Thoracic aorta (tissue), 2 donors: ENCODE data around the gene SART3. TPM values are rescaled to one million over a fixed set of nuclear protein-coding genes. Genes with fewer than 3 reads are reported as not detected.
"Not testable (repeated sequence)": the region's sequence is repeated elsewhere in the genome, so short reads cannot be mapped to it uniquely, and the experiment has no call there.

Experiments used
- ATAC-seq: fragments of 150-250 bp; one replicate; pipeline ENCODE4 v1.8.0; 2017; ENCODE audit warnings: low read depth; ENCODE audit not compliant: insufficient number of reproducible peaks, low FRiP score
- DNase-seq: peaks from one replicate; pipeline ENCODE4 v3.0.0-alpha.2; 2020; ENCODE audit warnings: low spot score
- H3K27ac ChIP-seq, 2 donors: fragments of 200-600 bp; sonication (generic); 1 replicate in 1 of 2; 2 replicates in 1 of 2; pipeline ENCODE4 v1.5.1; 2016; ENCODE audit warnings: mild to moderate bottlenecking in 2 of 2, moderate library complexity in 2 of 2
- H3K27me3 ChIP-seq: fragments of 200-600 bp; sonication (generic); replicated peaks from 2 replicates; pipeline ENCODE4 v1.6.0; 2016; ENCODE audit warnings: mild to moderate bottlenecking; ENCODE audit not compliant: insufficient read depth
- H3K36me3 ChIP-seq: fragments of 200-600 bp; sonication (generic); one replicate; pipeline ENCODE4 v1.5.1; 2016
- H3K4me1 ChIP-seq, 2 donors: fragments of 200-600 bp; sonication (generic); 1 replicate in 1 of 2; 2 replicates in 1 of 2; pipeline versions ENCODE4 v1.5.1 to v1.6.0; 2016; ENCODE audit warnings: low read depth in 2 of 2, mild to moderate bottlenecking in 1 of 2; ENCODE audit not compliant: control insufficient read depth in 1 of 2
- H3K4me3 ChIP-seq: fragments of 200-600 bp; sonication (generic); 2 replicates; pipeline ENCODE4 v1.5.1; 2016; ENCODE audit warnings: mild to moderate bottlenecking
- H3K9me3 ChIP-seq: fragments of 200-600 bp; sonication (generic); 2 replicates; pipeline ENCODE4 v1.5.1; 2016
- total RNA-seq, 2 donors: library from RNA; depleted of rRNA; stranded (reverse); fragments of >200 nt; gene quantifications; one replicate each; pipeline versions ENCODE4 v1.1.0 to v1.2.3, GENCODE V29; 2016
- TF ChIP-seq, protein P1 (sequence below): fragments of 200-600 bp; sonication (generic); IDR thresholded peaks from one replicate; pipeline ENCODE4 v1.5.1; 2019; ENCODE audit warnings: antibody characterized with exemption

The SART3 gene
- total RNA-seq, 2 donors from 2014 or later: 52.1 to 94.0 TPM

DNA sequence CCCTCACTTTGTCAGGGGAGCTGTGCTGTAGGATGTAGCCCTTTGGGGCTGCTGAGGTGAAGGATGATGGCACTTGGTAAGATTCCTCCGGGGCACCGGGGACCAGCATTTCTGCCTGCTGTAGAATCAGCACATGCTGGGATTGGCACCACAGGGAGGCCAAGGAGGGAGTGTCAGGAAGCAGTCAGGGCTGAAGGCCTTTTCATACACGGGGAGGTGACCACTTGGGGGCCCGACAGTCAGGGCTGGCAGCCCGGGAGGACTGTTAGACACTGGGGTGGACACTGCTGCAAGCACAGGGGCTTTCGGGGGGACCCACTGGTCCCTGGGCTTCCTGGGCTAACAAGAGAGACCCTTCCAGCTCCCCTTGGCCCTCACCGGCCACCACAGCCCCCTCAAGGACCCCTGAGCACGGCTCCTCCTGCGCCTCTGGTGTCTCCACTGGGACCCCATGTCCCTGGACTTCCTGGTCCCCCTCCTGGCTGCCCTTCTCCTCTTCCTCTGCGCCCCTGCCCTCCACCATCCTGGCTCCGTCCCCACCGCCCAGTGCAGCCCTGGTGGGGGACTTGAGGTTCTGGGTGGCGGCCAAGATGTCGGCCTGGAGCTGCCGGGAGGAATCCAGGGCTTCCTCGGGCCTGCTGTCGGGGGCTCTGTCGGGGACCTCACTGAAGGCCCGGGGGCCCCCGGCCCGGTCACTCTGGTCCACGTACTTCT lies 30.5 kb upstream of the SART3 start:
- DNase-seq (no peak), ATAC-seq (no peak)
- TF ChIP-seq, protein P1, sequence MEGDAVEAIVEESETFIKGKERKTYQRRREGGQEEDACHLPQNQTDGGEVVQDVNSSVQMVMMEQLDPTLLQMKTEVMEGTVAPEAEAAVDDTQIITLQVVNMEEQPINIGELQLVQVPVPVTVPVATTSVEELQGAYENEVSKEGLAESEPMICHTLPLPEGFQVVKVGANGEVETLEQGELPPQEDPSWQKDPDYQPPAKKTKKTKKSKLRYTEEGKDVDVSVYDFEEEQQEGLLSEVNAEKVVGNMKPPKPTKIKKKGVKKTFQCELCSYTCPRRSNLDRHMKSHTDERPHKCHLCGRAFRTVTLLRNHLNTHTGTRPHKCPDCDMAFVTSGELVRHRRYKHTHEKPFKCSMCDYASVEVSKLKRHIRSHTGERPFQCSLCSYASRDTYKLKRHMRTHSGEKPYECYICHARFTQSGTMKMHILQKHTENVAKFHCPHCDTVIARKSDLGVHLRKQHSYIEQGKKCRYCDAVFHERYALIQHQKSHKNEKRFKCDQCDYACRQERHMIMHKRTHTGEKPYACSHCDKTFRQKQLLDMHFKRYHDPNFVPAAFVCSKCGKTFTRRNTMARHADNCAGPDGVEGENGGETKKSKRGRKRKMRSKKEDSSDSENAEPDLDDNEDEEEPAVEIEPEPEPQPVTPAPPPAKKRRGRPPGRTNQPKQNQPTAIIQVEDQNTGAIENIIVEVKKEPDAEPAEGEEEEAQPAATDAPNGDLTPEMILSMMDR: no peak
- Histone ChIP-seq H3K27me3 (no peaks in the 10 kb centered on the region), H3K9me3 (no peaks in the 10 kb centered on the region), H3K36me3 (no peaks in the 10 kb centered on the region), H3K4me1 (no peaks in the 10 kb centered on the region), H3K4me3 (no peak overlapping the region), H3K27ac (no peak overlapping the region)

GRCh38 chr12:108590463-108590862 lies 29.5 kb upstream of the SART3 start:
- not testable (repeated sequence) for H3K27me3 ChIP-seq, DNase-seq, H3K36me3 ChIP-seq, ATAC-seq, H3K27ac ChIP-seq, H3K4me3 ChIP-seq, H3K4me1 ChIP-seq, H3K9me3 ChIP-seq

GRCh38 chr12:108589840-108590229 lies 28.9 kb upstream of the SART3 start:
- ATAC-seq: no peak
- TF ChIP-seq, protein P1: no peak
- no peak overlapping the region for H3K27ac ChIP-seq

GRCh38 chr12:108589028-108589839 lies 28.3 kb upstream of the SART3 start:
- H3K27ac ChIP-seq: no peak overlapping the region

More at GRCh38 chr12:108589840-108590229, 28.9 kb upstream of the SART3 start:
- Histone ChIP-seq H3K27me3 (no peaks in the 10 kb centered on the region), H3K9me3 (no peaks in the 10 kb centered on the region), H3K4me1 (no peaks in the 10 kb centered on the region), H3K36me3 (no peaks in the 10 kb centered on the region), H3K4me3 (no peak overlapping the region)
- DNase-seq: no peak

GRCh38 chr12:108587826-108588225 lies 26.9 kb upstream of the SART3 start:
- no peaks in the 10 kb centered on the region for H3K9me3 ChIP-seq
- no peak overlapping the region for H3K27ac ChIP-seq
- no peaks in the 10 kb centered on the region for H3K27me3 ChIP-seq
- H3K4me3 ChIP-seq: no peak overlapping the region
- no peaks in the 10 kb centered on the region for H3K4me1 ChIP-seq
- no peaks in the 10 kb centered on the region for H3K36me3 ChIP-seq
- no peak for DNase-seq
- TF ChIP-seq, protein P1: no peak
- no peak for ATAC-seq

More at GRCh38 chr12:108589028-108589839, 28.3 kb upstream of the SART3 start:
- TF ChIP-seq, protein P1: no peak
- ATAC-seq (no peak), DNase-seq (no peak)
- no peaks in the 10 kb centered on the region for H3K27me3 ChIP-seq
- no peaks in the 10 kb centered on the region for H3K36me3 ChIP-seq
- H3K4me1 ChIP-seq: no peaks in the 10 kb centered on the region
- H3K4me3 ChIP-seq: no peak overlapping the region
- no peaks in the 10 kb centered on the region for H3K9me3 ChIP-seq
